Activated CD8-positive, alpha-beta memory T cell treated with anti-CD3 and anti-CD28 coated beads for 24 hours (primary cell): ENCODE results near the gene FAM177B.

ENCODE experiments used
- DNase-seq: peaks from one replicate; pipeline ENCODE4 v3.0.0-alpha.2; 2020

Gene FAM177B

DNA sequence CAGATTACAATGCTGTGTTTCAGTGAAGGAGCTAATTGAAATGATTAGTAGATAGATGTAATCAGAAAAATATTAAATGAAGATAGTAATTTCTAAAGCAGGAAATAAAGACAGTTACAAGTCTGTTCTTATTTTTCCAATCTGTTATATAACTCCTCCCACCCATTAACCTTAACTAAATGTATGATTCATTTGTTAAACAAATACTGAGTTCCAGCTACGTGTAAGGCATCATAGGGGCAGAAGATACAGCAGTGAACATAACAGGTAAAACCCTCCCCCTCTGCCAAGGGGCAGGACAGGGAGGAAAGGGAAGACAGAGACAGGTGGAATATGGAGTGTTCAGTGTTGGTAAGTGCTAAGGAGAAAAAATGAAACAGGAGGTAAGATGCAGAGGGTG, at the start of gene FAM177B:
FAM177B (plus strand) TSS at position 231 of the 400 bp plus-strand sequence. CDS start 9,344 bp downstream, outside the sequence.
- DNase-seq, result no peak

GRCh38 chr1:222691016-222691415, 46.0 kb upstream of the FAM177B start:
- DNase-seq, result no peak

- DNase-seq, result no peak
Measured at GRCh38 chr1:222694927-222695326, 42.1 kb upstream of the FAM177B start.

- DNase-seq, result no peak
Measured at GRCh38 chr1:222696741-222697140, 40.3 kb upstream of the FAM177B start.

DNA sequence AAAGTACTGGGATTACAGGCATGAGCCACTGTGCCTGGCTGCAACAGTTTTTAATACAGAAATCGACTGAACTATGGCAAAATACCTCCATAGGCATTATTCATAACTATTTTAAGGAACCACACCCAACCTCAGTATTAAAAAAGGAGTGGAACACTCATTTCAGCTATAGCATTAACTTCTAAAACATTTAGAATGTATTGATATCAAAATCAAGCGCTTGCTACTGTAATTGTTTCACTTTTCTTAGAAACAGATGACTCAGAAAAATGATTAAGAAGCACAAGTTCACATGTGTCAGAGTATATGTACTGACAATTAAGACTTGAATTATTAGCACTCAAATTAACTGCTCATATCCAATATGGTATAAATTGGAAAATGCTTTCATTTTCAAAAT, 39.8 kb upstream of the FAM177B start:
- no peak for DNase-seq

DNA sequence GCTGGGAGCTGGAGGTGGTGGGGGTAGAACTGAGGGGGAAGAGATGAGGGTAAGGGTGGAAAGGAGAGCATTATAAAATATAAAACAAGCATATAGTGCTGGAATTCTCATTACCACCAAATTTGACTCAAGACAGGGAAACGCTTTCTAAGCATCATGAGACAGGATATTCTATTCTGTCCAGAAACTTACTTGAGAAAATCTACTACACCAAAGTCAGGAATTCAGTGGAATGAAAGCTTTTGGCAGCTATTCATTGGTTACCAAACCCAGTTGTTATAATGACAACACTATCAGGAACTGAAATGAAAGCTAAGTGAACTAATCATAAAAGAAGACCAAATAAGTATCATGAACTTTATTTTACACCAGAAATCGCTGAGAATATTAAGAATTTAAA, 39.2 kb upstream of the FAM177B start:
- DNase-seq, result no peak

- no peak for DNase-seq
Measured at GRCh38 chr1:222702210-222702609, 34.8 kb upstream of the FAM177B start.

DNA sequence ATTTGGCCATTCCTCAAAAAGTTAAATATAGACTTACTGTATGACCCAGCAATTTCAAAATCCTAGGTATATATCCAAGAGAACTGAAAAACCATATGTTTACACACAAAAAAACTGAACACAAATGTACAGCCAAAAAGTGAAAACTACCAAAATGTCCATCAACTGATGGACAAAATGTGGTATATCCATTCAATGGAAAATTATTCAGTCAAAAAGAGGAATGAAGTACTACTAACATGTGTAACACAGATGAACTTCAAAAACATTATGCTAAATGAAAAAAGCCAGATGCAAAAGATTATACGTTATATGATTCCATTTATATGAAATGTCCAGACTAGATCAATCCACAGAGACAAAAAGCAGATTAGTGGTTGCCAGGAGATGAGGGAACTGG, 32.7 kb upstream of the FAM177B start:
- no peak for DNase-seq

GRCh38 chr1:222706815-222707214, 30.2 kb upstream of the FAM177B start:
- DNase-seq, result no peak

DNA sequence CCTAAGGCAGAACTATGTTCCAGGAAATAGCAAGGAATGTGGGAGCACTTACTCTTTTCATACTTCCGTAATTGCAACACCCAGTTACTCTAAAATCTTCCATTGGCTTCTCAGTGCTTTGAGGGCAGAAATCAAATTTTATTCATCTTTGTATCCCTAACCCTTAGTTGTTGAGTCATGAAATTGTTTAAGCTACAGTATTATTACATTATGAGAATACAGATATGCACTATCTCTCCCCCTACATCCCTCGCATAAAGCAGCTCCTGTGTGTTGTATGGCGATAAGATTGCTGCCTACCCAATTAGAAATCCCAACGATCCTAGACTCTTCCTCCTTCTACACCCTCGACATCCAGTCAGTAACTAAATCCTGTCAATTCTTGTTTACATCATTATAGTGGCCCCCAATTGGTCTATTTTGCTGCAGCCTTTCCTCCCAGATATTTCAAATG, 27.3 kb upstream of the FAM177B start:
- DNase-seq, result no peak

GRCh38 chr1:222711319-222712252, 25.4 kb upstream of the FAM177B start:
- DNase-seq, result peak; percentile 82

DNA sequence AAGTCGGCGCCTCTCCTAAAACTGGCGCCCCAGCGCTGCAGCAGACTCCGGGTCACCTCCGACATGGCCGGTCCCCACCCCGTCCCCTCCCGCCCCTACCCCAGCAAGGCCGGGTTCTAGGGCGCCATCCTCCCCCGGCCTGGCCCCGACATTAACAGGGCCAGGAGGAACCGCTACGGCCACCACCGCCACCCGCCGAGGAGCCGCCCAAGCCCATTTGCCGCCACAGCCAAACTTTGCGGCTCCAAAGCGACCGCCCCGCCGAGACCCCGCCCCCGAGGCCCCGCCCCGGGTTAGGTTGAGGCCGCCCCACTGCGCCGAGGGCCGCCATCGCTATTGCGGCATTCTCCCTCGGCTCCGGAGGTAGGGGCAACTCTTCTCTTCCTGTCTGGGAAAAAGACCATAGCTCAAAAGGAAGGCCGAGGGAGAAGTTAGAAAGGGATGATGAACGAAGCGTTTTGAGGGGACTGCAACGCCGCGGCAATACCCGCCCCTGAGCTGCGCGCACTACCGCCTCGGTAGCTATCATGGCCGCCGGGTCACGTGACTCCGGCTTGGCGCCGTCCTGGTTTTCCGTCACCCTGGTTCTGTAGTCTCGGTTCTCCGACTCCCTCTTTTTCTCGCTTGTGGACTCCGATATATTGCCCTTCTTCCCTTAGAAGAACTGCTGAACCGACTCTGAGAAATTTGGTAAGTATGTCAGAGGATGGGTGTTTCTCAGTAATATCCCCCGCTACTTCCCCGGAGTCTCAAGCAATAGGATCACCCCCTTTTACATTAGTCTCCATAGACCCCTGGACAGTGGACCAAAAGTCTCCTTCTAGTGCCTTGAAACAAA, 24.5 kb upstream of the FAM177B start, which contains the start of the genes AIDA and BROX:
AIDA (minus strand) TSS at position 239 of the 838 bp plus-strand sequence; CDS start at position 65, 174 bp downstream.
BROX (plus strand) TSS at position 312 of the 838 bp plus-strand sequence. CDS start 3,136 bp downstream, outside the sequence.
- peak; percentile 99 for DNase-seq

GRCh38 chr1:222713091-222713961, 23.7 kb upstream of the FAM177B start:
- peak; percentile 94 for DNase-seq

- DNase-seq, result no peak
Measured at GRCh38 chr1:222716393-222716792, 20.6 kb upstream of the FAM177B start.

DNA sequence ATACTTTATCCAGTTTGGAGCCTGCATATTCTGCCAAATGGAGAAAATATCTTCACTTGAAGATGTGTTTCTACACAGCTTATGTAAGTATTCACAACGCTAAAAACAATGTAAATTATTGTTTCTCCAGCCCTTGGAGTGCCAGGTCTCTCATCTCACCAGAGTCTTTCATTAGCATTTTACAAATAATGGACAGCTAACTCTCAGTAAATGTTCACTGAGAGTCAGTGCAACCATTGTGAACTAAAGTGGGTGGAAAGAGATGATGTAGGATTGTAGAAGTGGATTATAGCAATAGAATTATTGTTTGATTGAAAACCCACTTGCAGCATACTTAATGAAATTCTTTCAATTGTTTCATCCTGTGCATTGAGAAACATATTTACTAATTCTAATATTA, 8.3 kb upstream of the FAM177B start:
- DNase-seq, result no peak

DNA sequence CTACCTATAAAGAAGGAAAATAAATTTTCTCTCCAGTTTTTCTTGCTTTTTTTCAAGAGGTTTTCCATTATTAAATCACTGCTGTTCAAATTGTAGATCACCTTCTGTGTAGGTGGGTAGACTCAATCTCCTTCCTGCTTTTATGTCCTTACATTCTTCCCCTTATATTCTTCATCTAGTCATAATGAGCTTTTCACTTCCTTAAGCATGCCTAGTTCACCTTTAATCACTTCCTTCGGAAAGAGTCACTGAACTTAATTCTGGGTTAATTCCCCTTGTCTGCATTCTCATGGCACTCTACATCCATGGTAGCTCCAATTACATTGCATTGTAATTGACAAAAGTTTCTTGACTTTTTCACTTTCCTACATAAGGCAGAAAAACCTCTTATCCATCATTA, 6.1 kb upstream of the FAM177B start:
- no peak for DNase-seq

- no peak for DNase-seq
Measured at GRCh38 chr1:222732216-222733159, 4.5 kb upstream of the FAM177B start.

DNA sequence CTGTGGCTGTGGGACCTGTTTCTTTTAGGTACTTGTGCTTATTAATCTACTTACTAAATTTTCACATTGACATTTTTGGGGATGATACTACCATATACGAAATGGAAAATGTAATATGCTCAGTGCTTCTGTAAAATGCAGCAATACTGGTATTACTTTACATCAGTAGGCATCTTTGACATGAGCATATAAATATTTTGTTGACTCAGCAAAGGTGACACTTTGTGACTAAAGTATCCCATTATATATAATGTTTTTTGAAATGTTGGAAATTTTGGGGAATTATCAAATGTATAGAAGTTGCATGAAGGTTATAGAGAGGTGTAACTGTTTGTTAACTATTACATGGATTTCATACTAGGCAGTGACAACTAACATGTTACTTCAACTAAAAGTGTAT, 2.3 kb upstream of the FAM177B start:
- no peak for DNase-seq

GRCh38 chr1:222736470-222736869, 532 bp upstream of the FAM177B start:
- no peak for DNase-seq

GRCh38 chr1:222739465-222739864, 2.5 kb downstream of the FAM177B start:
- no peak for DNase-seq

GRCh38 chr1:222739929-222740328, 2.9 kb downstream of the FAM177B start:
- DNase-seq, result no peak
